Stomach (tissue), 4 donors: ENCODE measurements around the gene KITLG.

Experiments used
- CTCF ChIP-seq, 7 experiments: fragments of 450-650 bp in 4 of 7; fragments of 200-600 bp in 3 of 7; sonication (generic) in 3 of 7; IDR thresholded peaks; one replicate each; pipeline ENCODE4 v1.5.1; 2016 to 2019; ENCODE audit warnings: antibody characterized with exemption in 7 of 7, control low read depth in 2 of 7, mild to moderate bottlenecking in 1 of 7
- EP300 ChIP-seq: sonication (generic); formaldehyde crosslinking; IDR thresholded peaks from one replicate; pipeline ENCODE4 v1.6.1; 2017; ENCODE audit warnings: antibody characterized with exemption
- POLR2A ChIP-seq, 4 donors: fragments of 450-650 bp; IDR thresholded peaks; one replicate each; pipeline ENCODE4 v1.6.1; 2016; ENCODE audit warnings: antibody characterized with exemption in 4 of 4, control low read depth in 2 of 4, mild to moderate bottlenecking in 1 of 4, moderate library complexity in 1 of 4
- POLR2AphosphoS5 ChIP-seq, 3 donors: sonication (generic); formaldehyde crosslinking; IDR thresholded peaks; one replicate each; pipeline ENCODE4 v1.6.1; 2016; ENCODE audit warnings: antibody characterized with exemption in 3 of 3

DNA sequence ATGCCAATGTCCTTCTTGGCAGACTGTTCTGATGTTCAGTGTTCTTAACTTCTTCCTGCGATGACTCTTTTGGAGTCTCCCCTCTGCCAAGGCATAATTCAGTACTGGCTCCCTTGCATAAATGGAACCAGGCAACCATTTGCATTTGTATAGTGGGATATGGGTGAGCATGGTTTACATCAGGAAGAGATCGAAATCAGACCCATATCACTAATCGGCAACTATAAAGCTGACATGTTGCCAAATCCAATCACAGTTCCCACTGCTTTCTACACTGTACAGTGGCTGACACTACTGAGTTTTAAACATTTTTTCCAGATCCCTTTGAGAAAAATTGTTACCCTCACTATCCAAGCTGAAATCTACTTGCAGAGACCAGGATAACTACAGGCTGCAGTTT is 83.8 kb downstream of the KITLG start:
- TF ChIP-seq POLR2A (IDR thresholded peaks at IDR 0.05) (no peak), POLR2AphosphoS5 (IDR thresholded peaks at IDR 0.05) (no peak), CTCF (IDR thresholded peaks at IDR 0.05) (no peak), EP300 (no peak)
